Motor neuron (in vitro differentiated cells): Measurements from ENCODE around the gene ZGRF1. TPM values are rescaled to one million over a fixed set of nuclear protein-coding genes. Genes with fewer than 3 reads are reported as not detected.
"Not testable (repeated sequence)": the region's sequence is repeated elsewhere in the genome, so short reads cannot be mapped to it uniquely, and the experiment has no call there.

Experiments
- ATAC-seq, 8 experiments: fragments of 200-7000 bp; cut with Tn5 transposase; replicated peaks in 6 of 8; 2 replicates each; pipeline ENCODE4 v1.8.0; 2021; ENCODE audit warnings: mild to moderate bottlenecking in 8 of 8, moderate library complexity in 8 of 8
- H3K27ac ChIP-seq, 2 donors: fragments of 250-450 bp; sonication (Bioruptor Pico); 2 replicates each; pipeline ENCODE4 v1.9.0; 2021; ENCODE audit warnings: antibody characterized with exemption in 2 of 2, mild to moderate bottlenecking in 2 of 2, moderate library complexity in 1 of 2
- H3K4me1 ChIP-seq, 2 donors: fragments of 250-450 bp; sonication (Bioruptor Pico); replicated peaks in 1 of 2; 2 replicates each; pipeline ENCODE4 v1.6.1; 2021; ENCODE audit warnings: antibody characterized with exemption in 2 of 2, mild to moderate bottlenecking in 2 of 2, moderate library complexity in 1 of 2
- H3K4me3 ChIP-seq, 5 donors: fragments of 250-450 bp; sonication (Bioruptor Pico); 2 replicates each; pipeline ENCODE4 v1.9.0; 2021; ENCODE audit warnings: antibody characterized with exemption in 5 of 5, mild to moderate bottlenecking in 5 of 5, moderate library complexity in 4 of 5
- WGBS, 10 experiments: fragments of 450-650 bp; shearing (Covaris generic); methylation state at CpG; one replicate each; pipeline ENCODE4 v1.0.0; 2022; 5-methylcytosine and 5-hydroxymethylcytosine counted together
- in situ Hi-C, 9 experiments: fragments of 400-800 bp; cut with MboI; loops; one replicate each; pipeline ENCODE4 v1.15.0; 2021; ENCODE audit warnings: low sequenced_read_pairs in 9 of 9, low pct_unique_long_range_greater_than_20kb in 2 of 9; ENCODE audit not compliant: unreplicated experiment in 9 of 9
- total RNA-seq, 8 experiments: library from RNA; unstranded; fragments of 300-600 nt; gene quantifications; 2 replicates each; pipeline versions ENCODE4 v1.2.3 to v1.2.4, GENCODE V29; 2022

The ZGRF1 gene
- total RNA-seq, 8 experiments from 2014 or later = 2.0 to 20.5 (median 7.6) TPM

GRCh38 chr4:112651641-112652040 lies 14.9 kb upstream of the ZGRF1 start:
- ATAC-seq = no peak
- in situ Hi-C loops = no loop called here
- Histone ChIP-seq H3K27ac (no peak overlapping the region), H3K4me1 (peaks cover 5 to 22% of the 10 kb centered on the region in 2 donors), H3K4me3 (no peak overlapping the region)

- 0 to 64% (median 22%) methylated on average over 1 to 4 of the region's 4 CpGs for WGBS, 10 experiments
- in situ Hi-C loops = no loop called here
- Histone ChIP-seq H3K27ac (no peak overlapping the region), H3K4me3 (no peak overlapping the region), H3K4me1 (peaks cover 5 to 22% of the 10 kb centered on the region in 2 donors)
- peak in 1 of 8 experiments; percentile 8 for ATAC-seq
Observed at GRCh38 chr4:112650332-112650731, 13.6 kb upstream of the ZGRF1 start.

- Histone ChIP-seq H3K4me1 (peaks cover 5 to 22% of the 10 kb centered on the region in 2 donors), H3K27ac (no peak overlapping the region), H3K4me3 (no peak overlapping the region)
- ATAC-seq = no peak
- whole genome bisulfite sequencing, 10 experiments = 0 to 43% (median 5%) methylated on average over 1 to 2 of the region's 2 CpGs; no CpG with 5 or more reads in 1 of the 10 experiments
- in situ Hi-C loops = loop anchor here in 8 of 9 experiments (25.0 kb wide), 3 partner anchors 113 to 438 kb away; no protein-coding TSS in a partner anchor
Observed at GRCh38 chr4:112649055-112649408, 12.3 kb upstream of the ZGRF1 start.

GRCh38 chr4:112648263-112649054 lies 11.8 kb upstream of the ZGRF1 start:
- H3K4me1 ChIP-seq = peaks cover 5 to 22% of the 10 kb centered on the region in 2 donors
- no peak overlapping the region for H3K4me3 ChIP-seq

GRCh38 chr4:112647785-112648184 lies 11.1 kb upstream of the ZGRF1 start:
- ATAC-seq = peak in 3 of 8 experiments; percentile 22 to 76 (median 60)
- Histone ChIP-seq H3K4me1 (peaks cover 5 to 22% of the 10 kb centered on the region in 2 donors), H3K4me3 (no peak overlapping the region), H3K27ac (no peak overlapping the region)
- in situ Hi-C loops = loop anchor here in 8 of 9 experiments (25.0 kb wide), 3 partner anchors 115 to 440 kb away; no protein-coding TSS in a partner anchor
- 4 to 57% (median 31%) methylated on average over 1 to 3 of the region's 3 CpGs; no CpG with 5 or more reads in 2 of the 10 experiments for WGBS, 10 experiments

More at GRCh38 chr4:112648263-112649054, 11.8 kb upstream of the ZGRF1 start:
- H3K27ac ChIP-seq = peak overlapping the region in 1 of 2 donors; percentile 21
- WGBS, 10 experiments = 0 to 33% (median 7%) methylated on average over 1 to 3 of the region's 3 CpGs
- peak in 6 of 8 experiments; percentile 45 to 73 (median 58) for ATAC-seq
- in situ Hi-C loops = loop anchor here in 8 of 9 experiments (25.0 kb wide), 3 partner anchors 114 to 439 kb away; no protein-coding TSS in a partner anchor

GRCh38 chr4:112646632-112647537 lies 10.2 kb upstream of the ZGRF1 start:
- ATAC-seq = no peak
- Histone ChIP-seq H3K27ac (no peak overlapping the region), H3K4me3 (no peak overlapping the region), H3K4me1 (peaks cover 5 to 15% of the 10 kb centered on the region in 2 donors)
- in situ Hi-C loops = loop anchor here in 8 of 9 experiments (25.0 kb wide), 3 partner anchors 115 to 440 kb away; no protein-coding TSS in a partner anchor
- WGBS, 10 experiments = 30 to 84% (median 56%) methylated on average over 2 to 6 of the region's 6 CpGs

GRCh38 chr4:112645541-112646329 lies 9.0 kb upstream of the ZGRF1 start:
- peaks cover 5 to 15% of the 10 kb centered on the region in 2 donors for H3K4me1 ChIP-seq
- H3K27ac ChIP-seq = no peak overlapping the region
- no peak for ATAC-seq
- 50 to 93% (median 70%) methylated on average over 2 to 6 of the region's 8 CpGs; no CpG with 5 or more reads in 1 of the 10 experiments for WGBS, 10 experiments
- no peak overlapping the region for H3K4me3 ChIP-seq
- in situ Hi-C loops = loop anchor here in 8 of 9 experiments (25.0 kb wide), 3 partner anchors 117 to 442 kb away; no protein-coding TSS in a partner anchor

GRCh38 chr4:112644595-112645535 lies 8.2 kb upstream of the ZGRF1 start:
- 58 to 96% (median 87%) methylated on average over 2 to 9 of the region's 10 CpGs for WGBS, 10 experiments
- not testable (repeated sequence) for H3K27ac ChIP-seq, ATAC-seq, H3K4me3 ChIP-seq
- in situ Hi-C loops = loop anchor here in 8 of 9 experiments (25.0 kb wide), 3 partner anchors 117 to 442 kb away; no protein-coding TSS in a partner anchor
- H3K4me1 ChIP-seq = peaks cover 5 to 13% of the 10 kb centered on the region in 2 donors

- peaks cover 7 to 8% of the 10 kb centered on the region in 2 donors for H3K4me1 ChIP-seq
- 83 to 100% (median 100%) methylated on average over 1 to 2 of the region's 2 CpGs; no CpG with 5 or more reads in 6 of the 10 experiments for WGBS, 10 experiments
- no peak overlapping the region for H3K4me3 ChIP-seq
- ATAC-seq = no peak
- in situ Hi-C loops = loop anchor here in 8 of 9 experiments (25.0 kb wide), 3 partner anchors 120 to 445 kb away; no protein-coding TSS in a partner anchor
- no peak overlapping the region for H3K27ac ChIP-seq
Observed at GRCh38 chr4:112642526-112642925, 5.8 kb upstream of the ZGRF1 start.

GRCh38 chr4:112637552-112637866 lies 800 bp upstream of the ZGRF1 start:
- in situ Hi-C loops = loop anchor here in 8 of 9 experiments (10.0 to 25.0 kb wide), 4 partner anchors 125 to 450 kb away; no protein-coding TSS in a partner anchor
- 0 to 13% (median 0%) methylated on average over 1 to 8 of the region's 8 CpGs for WGBS, 10 experiments
- ATAC-seq = peak in 6 of 8 experiments; percentile 0 to 4 (median 2)
- Histone ChIP-seq H3K4me3 (peak overlapping the region; percentile 69 to 96 (median 76)), H3K4me1 (peaks cover 8 to 11% of the 10 kb centered on the region in 2 donors), H3K27ac (peak overlapping the region; percentile 95 to 97)
